Measurements from ENCODE around the gene BASP1. TPM values are rescaled to one million over a fixed set of nuclear protein-coding genes. Genes with fewer than 3 reads are reported as not detected.

Gene BASP1
- 137 TPM for polyA plus RNA-seq (2012; ENCODE audit: low read depth, missing spikeins)

GRCh38 chr5:17217493-17218352 is at the start of gene BASP1:
Gene BASP1 (plus strand): TSS chr5:17217631. CDS start chr5:17275217, 57,586 bp downstream.
- DNase-seq (ENCODE audit: insufficient read length, low spot score), result peak; percentile 64
- FAIRE-seq, result no peak
- no peak for TF ChIP-seq PAX5 (IDR thresholded peaks at IDR 0.05; ENCODE audit: insufficient read depth, low read length, severe bottlenecking)
- peak; percentile 62 for TF ChIP-seq TAF1 (IDR thresholded peaks at IDR 0.05; ENCODE audit: low read depth, low read length)
- no peak for TF ChIP-seq POU2F2 (IDR thresholded peaks at IDR 0.05; ENCODE audit: low read depth, low read length)
- peak; percentile 59; the same call in 1 of the 2 replicates for TF ChIP-seq POLR2A (IDR thresholded peaks at IDR 0.05; ENCODE audit: low read depth, low read length)
- TF ChIP-seq POLR2AphosphoS5 (IDR thresholded peaks at IDR 0.05; ENCODE audit: low read depth, low read length), result peak; percentile 77
- no peak for TF ChIP-seq SPI1 (IDR thresholded peaks at IDR 0.05; ENCODE audit: low read depth, low read length)

- FAIRE-seq (no peak), DNase-seq (ENCODE audit: insufficient read length, low spot score) (no peak)
- TF ChIP-seq PAX5 (IDR thresholded peaks at IDR 0.05; ENCODE audit: insufficient read depth, low read length, severe bottlenecking), result no peak
- no peak for TF ChIP-seq POLR2AphosphoS5 (IDR thresholded peaks at IDR 0.05; ENCODE audit: low read depth, low read length)
- no peak for TF ChIP-seq SPI1 (IDR thresholded peaks at IDR 0.05; ENCODE audit: low read depth, low read length)
- no peak for TF ChIP-seq POLR2A (IDR thresholded peaks at IDR 0.05; ENCODE audit: low read depth, low read length)
- TF ChIP-seq TAF1 (IDR thresholded peaks at IDR 0.05; ENCODE audit: low read depth, low read length), result no peak
- no peak for TF ChIP-seq POU2F2 (IDR thresholded peaks at IDR 0.05; ENCODE audit: low read depth, low read length)
Measured at GRCh38 chr5:17169507-17169906, 47.9 kb upstream of the BASP1 start.

- TF ChIP-seq TAF1 (IDR thresholded peaks at IDR 0.05; ENCODE audit: low read depth, low read length) (no peak), POLR2AphosphoS5 (IDR thresholded peaks at IDR 0.05; ENCODE audit: low read depth, low read length) (no peak), POU2F2 (IDR thresholded peaks at IDR 0.05; ENCODE audit: low read depth, low read length) (no peak), PAX5 (IDR thresholded peaks at IDR 0.05; ENCODE audit: insufficient read depth, low read length, severe bottlenecking) (no peak), POLR2A (IDR thresholded peaks at IDR 0.05; ENCODE audit: low read depth, low read length) (no peak), SPI1 (IDR thresholded peaks at IDR 0.05; ENCODE audit: low read depth, low read length) (no peak)
- DNase-seq (ENCODE audit: insufficient read length, low spot score), result no peak
- FAIRE-seq, result no peak
Measured at GRCh38 chr5:17172791-17173190, 44.6 kb upstream of the BASP1 start.

GRCh38 chr5:17174965-17175364 is 42.5 kb upstream of the BASP1 start:
- FAIRE-seq, result no peak
- no peak for DNase-seq (ENCODE audit: insufficient read length, low spot score)
- TF ChIP-seq TAF1 (IDR thresholded peaks at IDR 0.05; ENCODE audit: low read depth, low read length) (no peak), PAX5 (IDR thresholded peaks at IDR 0.05; ENCODE audit: insufficient read depth, low read length, severe bottlenecking) (no peak), POLR2A (IDR thresholded peaks at IDR 0.05; ENCODE audit: low read depth, low read length) (no peak), POU2F2 (IDR thresholded peaks at IDR 0.05; ENCODE audit: low read depth, low read length) (no peak), POLR2AphosphoS5 (IDR thresholded peaks at IDR 0.05; ENCODE audit: low read depth, low read length) (no peak), SPI1 (IDR thresholded peaks at IDR 0.05; ENCODE audit: low read depth, low read length) (no peak)

- TF ChIP-seq POLR2AphosphoS5 (IDR thresholded peaks at IDR 0.05; ENCODE audit: low read depth, low read length), result no peak
- no peak for TF ChIP-seq TAF1 (IDR thresholded peaks at IDR 0.05; ENCODE audit: low read depth, low read length)
- no peak for TF ChIP-seq POLR2A (IDR thresholded peaks at IDR 0.05; ENCODE audit: low read depth, low read length)
- no peak for TF ChIP-seq SPI1 (IDR thresholded peaks at IDR 0.05; ENCODE audit: low read depth, low read length)
- TF ChIP-seq PAX5 (IDR thresholded peaks at IDR 0.05; ENCODE audit: insufficient read depth, low read length, severe bottlenecking), result no peak
- TF ChIP-seq POU2F2 (IDR thresholded peaks at IDR 0.05; ENCODE audit: low read depth, low read length), result no peak
- no peak for DNase-seq (ENCODE audit: insufficient read length, low spot score)
- FAIRE-seq, result no peak
Measured at GRCh38 chr5:17177501-17178372, 39.7 kb upstream of the BASP1 start.

GRCh38 chr5:17178373-17178675 is 39.1 kb upstream of the BASP1 start:
- FAIRE-seq (no peak), DNase-seq (ENCODE audit: insufficient read length, low spot score) (no peak)
- TF ChIP-seq POU2F2 (IDR thresholded peaks at IDR 0.05; ENCODE audit: low read depth, low read length), result no peak
- TF ChIP-seq TAF1 (IDR thresholded peaks at IDR 0.05; ENCODE audit: low read depth, low read length), result no peak
- no peak for TF ChIP-seq PAX5 (IDR thresholded peaks at IDR 0.05; ENCODE audit: insufficient read depth, low read length, severe bottlenecking)
- no peak for TF ChIP-seq POLR2AphosphoS5 (IDR thresholded peaks at IDR 0.05; ENCODE audit: low read depth, low read length)
- no peak for TF ChIP-seq SPI1 (IDR thresholded peaks at IDR 0.05; ENCODE audit: low read depth, low read length)
- TF ChIP-seq POLR2A (IDR thresholded peaks at IDR 0.05; ENCODE audit: low read depth, low read length), result no peak

- TF ChIP-seq TAF1 (IDR thresholded peaks at IDR 0.05; ENCODE audit: low read depth, low read length) (no peak), POLR2AphosphoS5 (IDR thresholded peaks at IDR 0.05; ENCODE audit: low read depth, low read length) (no peak), POU2F2 (IDR thresholded peaks at IDR 0.05; ENCODE audit: low read depth, low read length) (no peak), PAX5 (IDR thresholded peaks at IDR 0.05; ENCODE audit: insufficient read depth, low read length, severe bottlenecking) (no peak), SPI1 (IDR thresholded peaks at IDR 0.05; ENCODE audit: low read depth, low read length) (no peak), POLR2A (IDR thresholded peaks at IDR 0.05; ENCODE audit: low read depth, low read length) (no peak)
- no peak for DNase-seq (ENCODE audit: insufficient read length, low spot score)
- FAIRE-seq, result no peak
Measured at GRCh38 chr5:17180330-17180843, 37.0 kb upstream of the BASP1 start.

- no peak for FAIRE-seq
- no peak for TF ChIP-seq SPI1 (IDR thresholded peaks at IDR 0.05; ENCODE audit: low read depth, low read length)
- TF ChIP-seq POU2F2 (IDR thresholded peaks at IDR 0.05; ENCODE audit: low read depth, low read length), result no peak
- TF ChIP-seq POLR2AphosphoS5 (IDR thresholded peaks at IDR 0.05; ENCODE audit: low read depth, low read length), result no peak
- no peak for TF ChIP-seq PAX5 (IDR thresholded peaks at IDR 0.05; ENCODE audit: insufficient read depth, low read length, severe bottlenecking)
- TF ChIP-seq TAF1 (IDR thresholded peaks at IDR 0.05; ENCODE audit: low read depth, low read length), result no peak
- no peak for TF ChIP-seq POLR2A (IDR thresholded peaks at IDR 0.05; ENCODE audit: low read depth, low read length)
- no peak for DNase-seq (ENCODE audit: insufficient read length, low spot score)
Measured at GRCh38 chr5:17180864-17181723, 36.3 kb upstream of the BASP1 start.
